Neuronal stem cell (in vitro differentiated cells): ENCODE data around the gene AGPAT2.
A peak's percentile ranks its signal among the peaks of the same experiment; 100 is the strongest.

Source experiments
- DNase-seq: peaks from one replicate; pipeline ENCODE4 v3.0.0-alpha.2; 2013; ENCODE audit warnings: low spot score
- H2AFZ ChIP-seq: one replicate; pipeline ENCODE4 v1.6.1; 2013; ENCODE audit warnings: mild to moderate bottlenecking, low read length, inconsistent platforms
- H2AK5ac ChIP-seq: 2 replicates; pipeline ENCODE4 v1.6.1; 2013; ENCODE audit warnings: low read depth, mild to moderate bottlenecking, inconsistent platforms, low read length, moderate library complexity, mixed read lengths
- H2BK120ac ChIP-seq: 2 replicates; pipeline ENCODE4 v1.6.1; 2013; ENCODE audit warnings: low read depth, mild to moderate bottlenecking, inconsistent platforms, low read length, moderate library complexity, mixed read lengths
- H2BK12ac ChIP-seq: one replicate; pipeline ENCODE4 v1.6.1; 2013; ENCODE audit warnings: low read length, inconsistent platforms
- H2BK15ac ChIP-seq: 2 replicates; pipeline ENCODE4 v1.6.1; 2013; ENCODE audit warnings: mild to moderate bottlenecking, low read length, inconsistent platforms, mixed read lengths
- H2BK5ac ChIP-seq: one replicate; pipeline ENCODE4 v1.6.1; 2013; ENCODE audit warnings: inconsistent platforms, mild to moderate bottlenecking, low read length, moderate library complexity
- H3K14ac ChIP-seq: one replicate; pipeline ENCODE4 v1.6.1; 2013; ENCODE audit warnings: low read length, inconsistent platforms
- H3K18ac ChIP-seq: 2 replicates; pipeline ENCODE4 v1.6.1; 2013; ENCODE audit warnings: low read length, inconsistent platforms
- H3K23ac ChIP-seq: 2 replicates; pipeline ENCODE4 v1.6.1; 2013; ENCODE audit warnings: low read depth, mild to moderate bottlenecking, mixed read lengths, low read length, inconsistent platforms; ENCODE audit not compliant: poor library complexity
- H3K27ac ChIP-seq: replicated peaks from 3 replicates; pipeline ENCODE4 v1.5.1; 2013; ENCODE audit warnings: low read length, inconsistent platforms
- H3K27me3 ChIP-seq, 3 experiments: 2 replicates each; pipeline ENCODE4 v1.6.1; 2013; ENCODE audit warnings: low read length in 3 of 3, mild to moderate bottlenecking in 2 of 3, inconsistent platforms in 1 of 3, low read depth in 1 of 3, mixed read lengths in 1 of 3, moderate library complexity in 1 of 3; ENCODE audit not compliant: control insufficient read depth in 3 of 3, insufficient read depth in 3 of 3
- H3K36me3 ChIP-seq, 2 donors: replicated peaks in 1 of 2; 2 replicates each; pipeline ENCODE4 v1.6.1; 2013; ENCODE audit warnings: low read length in 2 of 2; ENCODE audit not compliant: control insufficient read depth in 2 of 2, insufficient read depth in 2 of 2
- H3K4ac ChIP-seq: 2 replicates; pipeline ENCODE4 v1.6.1; 2013; ENCODE audit warnings: inconsistent platforms, mild to moderate bottlenecking, low read length, moderate library complexity
- H3K4me1 ChIP-seq, 2 donors: 1 replicate in 1 of 2; 2 replicates in 1 of 2; pipeline ENCODE4 v1.6.1; 2013; ENCODE audit warnings: low read length in 2 of 2, low read depth in 1 of 2; ENCODE audit not compliant: control insufficient read depth in 2 of 2, insufficient read depth in 1 of 2
- H3K4me2 ChIP-seq: one replicate; pipeline ENCODE4 v1.6.1; 2013; ENCODE audit warnings: mild to moderate bottlenecking, low read length, inconsistent platforms; ENCODE audit not compliant: insufficient read depth, poor library complexity, severe bottlenecking
- H3K4me3 ChIP-seq, 2 donors: 2 replicates each; pipeline ENCODE4 v1.5.1; 2013; ENCODE audit warnings: low read length in 2 of 2, mild to moderate bottlenecking in 2 of 2, inconsistent platforms in 1 of 2, moderate library complexity in 1 of 2
- H3K79me1 ChIP-seq: one replicate; pipeline ENCODE4 v1.6.1; 2013; ENCODE audit warnings: low read depth, mild to moderate bottlenecking, inconsistent platforms, low read length, moderate library complexity
- H3K9ac ChIP-seq: one replicate; pipeline ENCODE4 v1.6.1; 2013; ENCODE audit warnings: mild to moderate bottlenecking, low read depth, low read length, inconsistent platforms; ENCODE audit not compliant: poor library complexity
- H3K9me3 ChIP-seq, 2 donors: replicated peaks in 1 of 2; 2 replicates each; pipeline versions ENCODE3 to v1.6.1; 2013; ENCODE audit warnings: low read length in 2 of 2, mild to moderate bottlenecking in 2 of 2, inconsistent platforms in 1 of 2, low read depth in 1 of 2, mixed read lengths in 1 of 2, moderate library complexity in 1 of 2; ENCODE audit not compliant: control insufficient read depth in 2 of 2, insufficient read depth in 1 of 2
- H4K8ac ChIP-seq: one replicate; pipeline ENCODE4 v1.6.1; 2013; ENCODE audit warnings: low read depth, mild to moderate bottlenecking, inconsistent platforms, low read length, moderate library complexity
- H4K91ac ChIP-seq: one replicate; pipeline ENCODE4 v1.6.1; 2013; ENCODE audit warnings: low read length, low read depth, mild to moderate bottlenecking, inconsistent platforms; ENCODE audit not compliant: poor library complexity
- WGBS, 2 donors: extraction: QIAGEN DNeasy Blood & Tissue Kit; methylation state at CpG; one replicate each; pipeline ENCODE4 v1.1.7; 2013; ENCODE audit warnings: missing lambda C conversion rate in 2 of 2, mixed read lengths in 1 of 2; ENCODE audit not compliant: insufficient read length in 2 of 2, insufficient replicate concordance in 1 of 2; ENCODE audit errors: extremely low coverage in 2 of 2; 5-methylcytosine and 5-hydroxymethylcytosine counted together

Gene AGPAT2

GRCh38 chr9:136725612-136726011, 38.4 kb upstream of the AGPAT2 start:
- H3K9ac ChIP-seq: no peak overlapping the region

GRCh38 chr9:136724772-136725171, 37.5 kb upstream of the AGPAT2 start:
- no peak overlapping the region for H3K4me2 ChIP-seq
- peaks cover 0 to 3% of the 10 kb centered on the region in 2 donors for H3K9me3 ChIP-seq
- WGBS, 2 donors: no CpG with 5 or more reads among the region's 7 CpGs
- H3K9ac ChIP-seq: no peak overlapping the region
- no peak overlapping the region for H4K91ac ChIP-seq
- peaks cover 26 to 38% of the 10 kb centered on the region in 2 donors for H3K4me1 ChIP-seq
- H3K23ac ChIP-seq: no peak overlapping the region
- no peak overlapping the region for H2BK12ac ChIP-seq
- no peak overlapping the region for H3K27ac ChIP-seq
- no peak overlapping the region for H2BK5ac ChIP-seq
- H2AK5ac ChIP-seq: no peak overlapping the region
- no peak overlapping the region for H3K18ac ChIP-seq
- H3K79me1 ChIP-seq: peaks cover 19% of the 10 kb centered on the region
- H4K8ac ChIP-seq: no peak overlapping the region
- H3K27me3 ChIP-seq: peaks cover 0 to 14% (median 0%) of the 10 kb centered on the region in 3 experiments
- no peak overlapping the region for H3K4me3 ChIP-seq
- no peak overlapping the region for H3K4ac ChIP-seq
- H3K14ac ChIP-seq: no peak overlapping the region
- H2AFZ ChIP-seq: no peak overlapping the region
- no peak overlapping the region for H2BK120ac ChIP-seq
- DNase-seq: no peak
- H2BK15ac ChIP-seq: no peak overlapping the region
- peaks cover 43 to 61% of the 10 kb centered on the region in 2 donors for H3K36me3 ChIP-seq

More at GRCh38 chr9:136725612-136726011, 38.4 kb upstream of the AGPAT2 start:
- H2AFZ ChIP-seq: no peak overlapping the region
- DNase-seq: no peak
- peaks cover 0 to 14% (median 0%) of the 10 kb centered on the region in 3 experiments for H3K27me3 ChIP-seq
- no peak overlapping the region for H3K23ac ChIP-seq
- no peak overlapping the region for H2BK120ac ChIP-seq
- H3K9me3 ChIP-seq: peaks cover 0 to 3% of the 10 kb centered on the region in 2 donors
- peaks cover 43 to 61% of the 10 kb centered on the region in 2 donors for H3K36me3 ChIP-seq
- no peak overlapping the region for H3K4ac ChIP-seq
- H4K91ac ChIP-seq: no peak overlapping the region
- no CpG with 5 or more reads among the region's 10 CpGs for WGBS, 2 donors
- H3K14ac ChIP-seq: no peak overlapping the region
- H4K8ac ChIP-seq: no peak overlapping the region
- no peak overlapping the region for H3K27ac ChIP-seq
- no peak overlapping the region for H3K4me3 ChIP-seq
- H2AK5ac ChIP-seq: no peak overlapping the region
- no peak overlapping the region for H3K4me2 ChIP-seq
- peaks cover 19% of the 10 kb centered on the region for H3K79me1 ChIP-seq
- H2BK5ac ChIP-seq: no peak overlapping the region
- H3K18ac ChIP-seq: no peak overlapping the region
- no peak overlapping the region for H2BK12ac ChIP-seq
- H3K4me1 ChIP-seq: peaks cover 20 to 31% of the 10 kb centered on the region in 2 donors
- H2BK15ac ChIP-seq: no peak overlapping the region

GRCh38 chr9:136723989-136724388, 36.7 kb upstream of the AGPAT2 start:
- H3K27me3 ChIP-seq: peaks cover 0 to 10% (median 0%) of the 10 kb centered on the region in 3 experiments
- no peak overlapping the region for H2BK15ac ChIP-seq

GRCh38 chr9:136723362-136723976, 36.2 kb upstream of the AGPAT2 start:
- Histone ChIP-seq H3K4me3 (no peak overlapping the region), H3K14ac (no peak overlapping the region), H4K8ac (no peak overlapping the region), H3K4me1 (peaks cover 29 to 42% of the 10 kb centered on the region in 2 donors), H3K79me1 (peaks cover 23% of the 10 kb centered on the region), H2AK5ac (no peak overlapping the region), H3K4ac (no peak overlapping the region), H2BK120ac (no peak overlapping the region), H2BK12ac (no peak overlapping the region), H3K27me3 (peaks cover 0 to 5% (median 0%) of the 10 kb centered on the region in 3 experiments), H2BK5ac (no peak overlapping the region), H3K9me3 (peaks cover 0 to 3% of the 10 kb centered on the region in 2 donors), H3K36me3 (peaks cover 43 to 61% of the 10 kb centered on the region in 2 donors), H3K27ac (no peak overlapping the region), H2BK15ac (no peak overlapping the region), H3K23ac (peak overlapping the region; percentile 73), H3K18ac (no peak overlapping the region), H4K91ac (peak overlapping the region; percentile 12), H3K9ac (no peak overlapping the region), H2AFZ (no peak overlapping the region), H3K4me2 (no peak overlapping the region)
- no CpG with 5 or more reads among the region's 32 CpGs for WGBS, 2 donors
- no peak for DNase-seq

More at GRCh38 chr9:136723989-136724388, 36.7 kb upstream of the AGPAT2 start:
- no peak overlapping the region for H2AK5ac ChIP-seq
- H2AFZ ChIP-seq: no peak overlapping the region
- H3K23ac ChIP-seq: no peak overlapping the region
- no peak overlapping the region for H2BK5ac ChIP-seq
- H4K8ac ChIP-seq: no peak overlapping the region
- no peak for DNase-seq
- H2BK12ac ChIP-seq: no peak overlapping the region
- H3K4ac ChIP-seq: no peak overlapping the region
- H3K14ac ChIP-seq: no peak overlapping the region
- peaks cover 43 to 61% of the 10 kb centered on the region in 2 donors for H3K36me3 ChIP-seq
- no peak overlapping the region for H3K27ac ChIP-seq
- no peak overlapping the region for H3K4me3 ChIP-seq
- no peak overlapping the region for H2BK120ac ChIP-seq
- H3K18ac ChIP-seq: no peak overlapping the region
- no peak overlapping the region for H4K91ac ChIP-seq
- peaks cover 0 to 3% of the 10 kb centered on the region in 2 donors for H3K9me3 ChIP-seq
- peaks cover 29 to 42% of the 10 kb centered on the region in 2 donors for H3K4me1 ChIP-seq
- H3K4me2 ChIP-seq: no peak overlapping the region
- WGBS, 2 donors: no CpG with 5 or more reads among the region's 8 CpGs
- H3K9ac ChIP-seq: no peak overlapping the region
- peaks cover 23% of the 10 kb centered on the region for H3K79me1 ChIP-seq
